Measurements from ENCODE around the gene FGD5.

Gene FGD5

DNA sequence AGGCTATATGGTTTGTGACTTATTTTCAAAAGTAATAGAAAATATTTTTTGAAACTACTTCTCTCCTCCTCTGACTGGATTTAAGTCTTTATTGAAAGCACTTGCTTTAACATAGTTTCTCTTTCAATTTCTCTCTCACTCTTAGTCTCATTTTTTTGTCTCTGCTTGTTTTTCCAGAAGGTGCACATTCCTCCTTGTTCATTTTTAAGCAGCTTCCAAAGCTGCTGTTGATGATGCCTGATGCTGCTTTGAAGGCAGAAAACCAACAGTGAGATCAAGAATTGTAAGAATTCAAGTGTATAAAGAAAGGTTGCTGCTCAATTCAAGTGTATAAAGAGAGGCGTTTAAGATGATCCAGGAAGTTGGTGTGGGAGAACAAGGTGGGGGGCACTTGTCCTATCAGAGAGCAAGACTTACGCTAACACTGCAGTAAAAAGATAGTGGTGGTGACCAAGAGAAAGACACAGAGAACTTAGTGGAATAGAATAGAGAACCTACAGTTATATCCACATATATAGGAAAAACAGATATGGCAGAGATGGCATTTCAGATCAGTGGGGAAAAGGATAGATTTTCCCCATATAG is 140.7 kb downstream of the FGD5 start:
- DNase-seq (ENCODE audit: extremely low read depth in 1 of 2, low read depth in 1 of 2): no peak

GRCh38 chr3:14962762-14963161 is 144.0 kb downstream of the FGD5 start:
- no peak for DNase-seq (ENCODE audit: extremely low read depth in 1 of 2, low read depth in 1 of 2)

- DNase-seq (ENCODE audit: extremely low read depth in 1 of 2, low read depth in 1 of 2): no peak
Measured at GRCh38 chr3:14967285-14967684, 148.5 kb downstream of the FGD5 start.

GRCh38 chr3:14969671-14970070 is 150.9 kb downstream of the FGD5 start:
- DNase-seq (ENCODE audit: extremely low read depth in 1 of 2, low read depth in 1 of 2): no peak

- no peak for DNase-seq (ENCODE audit: extremely low read depth in 1 of 2, low read depth in 1 of 2)
Measured at GRCh38 chr3:14976317-14976716, 157.6 kb downstream of the FGD5 start.

DNA sequence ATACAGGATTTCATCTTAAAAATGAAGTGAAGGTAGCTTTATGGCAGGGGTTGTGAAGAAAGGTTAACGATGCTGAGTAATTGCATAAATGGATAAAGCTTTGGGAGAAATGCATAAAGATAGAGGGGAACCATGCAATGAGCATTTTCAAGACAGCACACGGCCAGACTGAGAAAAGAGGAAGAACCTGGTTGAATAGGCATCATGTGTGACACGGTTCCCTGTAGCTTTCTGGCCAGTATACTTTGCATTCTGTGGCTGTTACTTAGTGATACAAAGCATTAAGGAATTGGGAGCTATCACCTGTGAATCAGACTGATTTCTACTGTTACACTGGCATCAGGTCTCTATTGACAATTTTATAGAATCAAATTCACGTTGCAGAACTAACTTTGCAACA is 161.9 kb downstream of the FGD5 start:
- DNase-seq (ENCODE audit: extremely low read depth in 1 of 2, low read depth in 1 of 2): no peak
